ENCODE measurements around the gene SRP72.

- TF ChIP-seq, protein P1, sequence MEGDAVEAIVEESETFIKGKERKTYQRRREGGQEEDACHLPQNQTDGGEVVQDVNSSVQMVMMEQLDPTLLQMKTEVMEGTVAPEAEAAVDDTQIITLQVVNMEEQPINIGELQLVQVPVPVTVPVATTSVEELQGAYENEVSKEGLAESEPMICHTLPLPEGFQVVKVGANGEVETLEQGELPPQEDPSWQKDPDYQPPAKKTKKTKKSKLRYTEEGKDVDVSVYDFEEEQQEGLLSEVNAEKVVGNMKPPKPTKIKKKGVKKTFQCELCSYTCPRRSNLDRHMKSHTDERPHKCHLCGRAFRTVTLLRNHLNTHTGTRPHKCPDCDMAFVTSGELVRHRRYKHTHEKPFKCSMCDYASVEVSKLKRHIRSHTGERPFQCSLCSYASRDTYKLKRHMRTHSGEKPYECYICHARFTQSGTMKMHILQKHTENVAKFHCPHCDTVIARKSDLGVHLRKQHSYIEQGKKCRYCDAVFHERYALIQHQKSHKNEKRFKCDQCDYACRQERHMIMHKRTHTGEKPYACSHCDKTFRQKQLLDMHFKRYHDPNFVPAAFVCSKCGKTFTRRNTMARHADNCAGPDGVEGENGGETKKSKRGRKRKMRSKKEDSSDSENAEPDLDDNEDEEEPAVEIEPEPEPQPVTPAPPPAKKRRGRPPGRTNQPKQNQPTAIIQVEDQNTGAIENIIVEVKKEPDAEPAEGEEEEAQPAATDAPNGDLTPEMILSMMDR (IDR thresholded peaks at IDR 0.05; ENCODE audit: poor library complexity, severe bottlenecking), result no peak
- TF ChIP-seq EP300 (conservative IDR thresholded peaks at IDR 0.05; ENCODE audit: poor library complexity, severe bottlenecking) (no peak), REST (IDR thresholded peaks at IDR 0.05; ENCODE audit: borderline replicate concordance) (no peak), POLR2AphosphoS5 (IDR thresholded peaks at IDR 0.05) (no peak), TAF1 (IDR thresholded peaks at IDR 0.05; ENCODE audit: low read depth) (no peak), MXI1 (conservative IDR thresholded peaks at IDR 0.05; ENCODE audit: poor library complexity, severe bottlenecking) (no peak), EZH2 (IDR thresholded peaks at IDR 0.05; ENCODE audit: borderline replicate concordance, insufficient read depth, low read length, poor library complexity, severe bottlenecking) (no peak), RAD21 (conservative IDR thresholded peaks at IDR 0.05) (no peak)
These were observed 63.1 kb downstream of the SRP72 start for GRCh38 chr4:56530269-56531148.

Measured in neural cell (in vitro differentiated cells).